T-helper 17 cell (primary cell): ENCODE data around the gene OR5J2. TPM values are rescaled to one million over a fixed set of nuclear protein-coding genes. Genes with fewer than 3 reads are reported as not detected.
"Not testable (repeated sequence)": the region's sequence is repeated elsewhere in the genome, so short reads cannot be mapped to it uniquely, and the experiment has no call there.

ENCODE experiments used
- ATAC-seq: fragments of 150-1000 bp; cut with Tn5 transposase; 2 replicates; pipeline ENCODE4 v1.10.0; 2021; ENCODE audit warnings: mild to moderate bottlenecking, moderate library complexity
- DNase-seq, 3 donors: peaks; one replicate each; pipeline versions ENCODE4 v3.0.0 to v3.0.0-alpha.2; 2020 to 2021
- H3K9me3 ChIP-seq: one replicate; pipeline ENCODE4 v1.7.0; 2013; ENCODE audit warnings: low read length, mild to moderate bottlenecking; ENCODE audit not compliant: control insufficient read depth, poor library complexity, severe bottlenecking
- H3K27ac Mint-ChIP-seq: one replicate; pipeline ENCODE4 v1.8.0; 2022; ENCODE audit warnings: mild to moderate bottlenecking, moderate library complexity, mixed read lengths
- H3K27me3 Mint-ChIP-seq: one replicate; pipeline ENCODE4 v1.8.0; 2022; ENCODE audit warnings: mixed read lengths
- H3K36me3 Mint-ChIP-seq: one replicate; pipeline ENCODE4 v1.8.0; 2022; ENCODE audit warnings: low read depth, mixed read lengths
- H3K4me1 Mint-ChIP-seq: one replicate; pipeline ENCODE4 v1.8.0; 2022; ENCODE audit warnings: mild to moderate bottlenecking, mixed read lengths
- H3K4me3 Mint-ChIP-seq: one replicate; pipeline ENCODE4 v1.8.0; 2022; ENCODE audit warnings: mild to moderate bottlenecking, moderate library complexity, mixed read lengths
- total RNA-seq, 4 donors: library from RNA in 2 of 4; stranded (reverse) in 2 of 4; gene quantifications; one replicate each; pipeline ENCODE4 v1.2.3 and lab custom pipeline; 2022 to 2026

OR5J2 gene
- total RNA-seq, 2 donors from 2014 or later, result not detected

DNA sequence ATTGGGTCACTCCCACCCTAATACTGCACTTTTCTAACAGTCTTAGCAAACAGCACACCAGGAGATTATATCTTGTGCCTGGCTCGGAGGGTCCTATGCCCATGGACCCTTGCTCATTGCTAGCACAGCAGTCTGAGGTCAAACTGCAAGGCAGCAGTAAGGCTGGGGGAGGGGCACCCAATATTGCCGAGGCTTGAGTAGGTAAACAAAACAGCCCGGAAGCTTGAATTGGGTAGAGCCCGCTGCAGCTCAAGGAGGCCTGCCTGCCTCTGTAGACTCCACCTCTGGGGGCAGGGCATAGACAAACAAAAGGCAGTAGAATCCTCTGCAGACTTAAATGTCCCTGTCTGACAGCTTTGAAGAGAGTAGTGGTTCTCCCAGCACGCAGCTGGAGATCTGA lies 43.3 kb downstream of the OR5J2 start:
- H3K27me3 Mint-ChIP-seq, H3K27ac Mint-ChIP-seq, ATAC-seq, H3K4me3 Mint-ChIP-seq, DNase-seq, H3K4me1 Mint-ChIP-seq, H3K36me3 Mint-ChIP-seq, H3K9me3 ChIP-seq: not testable (repeated sequence)

Other genes starting within 250 kb of the OR5J2 start
- gene OR5I1, start 240.2 kb upstream of the OR5J2 start, total RNA-seq, result not detected
- not detected for gene OR10AG1, start 206.7 kb upstream of the OR5J2 start, total RNA-seq
- not detected for gene OR5F1, start 182.0 kb upstream of the OR5J2 start, total RNA-seq
- not detected for gene OR5AS1, start 149.0 kb upstream of the OR5J2 start, total RNA-seq
- not detected for gene OR8I2, start 83.3 kb upstream of the OR5J2 start, total RNA-seq
- not detected for gene OR8H2, start 72.9 kb upstream of the OR5J2 start, total RNA-seq
- gene OR8H3, start 54.2 kb upstream of the OR5J2 start, total RNA-seq, result not detected
- not detected for gene OR8J3, start 36.4 kb upstream of the OR5J2 start, total RNA-seq
- not detected for gene OR8K5, start 16.3 kb upstream of the OR5J2 start, total RNA-seq
- not detected for gene OR5T2, start 57.6 kb downstream of the OR5J2 start, total RNA-seq
- gene OR5T3, start 75.6 kb downstream of the OR5J2 start, total RNA-seq, result not detected
- not detected for gene OR5T1, start 97.5 kb downstream of the OR5J2 start, total RNA-seq
- not detected for gene OR8H1, start 115.6 kb downstream of the OR5J2 start, total RNA-seq
- gene OR8K3, start 138.5 kb downstream of the OR5J2 start, total RNA-seq, result not detected
- gene OR8K1, start 169.4 kb downstream of the OR5J2 start, total RNA-seq, result not detected
- not detected for gene OR8J1, start 177.7 kb downstream of the OR5J2 start, total RNA-seq
- gene OR8U1, start 199.0 kb downstream of the OR5J2 start, total RNA-seq, result not detected
- not detected for gene OR5AL1, start 236.1 kb downstream of the OR5J2 start, total RNA-seq